HAP-1 (cell line): ENCODE results near the gene EDARADD.
"Not testable (repeated sequence)": the region's sequence is repeated elsewhere in the genome, so short reads cannot be mapped to it uniquely, and the experiment has no call there.

Experiments used
- DNase-seq, 2 experiments: peaks; one replicate each; pipeline ENCODE4 v3.0.0-alpha.2; 2016 to 2020; ENCODE audit warnings: low spot score in 2 of 2
- H3K27me3 ChIP-seq: fragments of 250-450 bp; sonication (Bioruptor Pico); 2 replicates; pipeline ENCODE4 v1.5.1; 2020; ENCODE audit warnings: low read depth, mild to moderate bottlenecking, moderate library complexity
- H3K36me3 ChIP-seq: fragments of 250-450 bp; sonication (Bioruptor Pico); replicated peaks from 2 replicates; pipeline ENCODE4 v1.5.1; 2020; ENCODE audit warnings: mild to moderate bottlenecking
- H3K4me1 ChIP-seq: fragments of 250-450 bp; sonication (Bioruptor Pico); 2 replicates; pipeline ENCODE4 v1.5.1; 2020; ENCODE audit warnings: mild to moderate bottlenecking
- H3K4me3 ChIP-seq: fragments of 250-450 bp; sonication (Bioruptor Pico); 2 replicates; pipeline ENCODE4 v1.5.1; 2020; ENCODE audit warnings: mild to moderate bottlenecking, moderate library complexity
- H3K9me3 ChIP-seq: fragments of 250-450 bp; sonication (Bioruptor Pico); 2 replicates; pipeline ENCODE4 v1.5.1; 2020; ENCODE audit warnings: mild to moderate bottlenecking, moderate library complexity
- in situ Hi-C: fragments of 300-500 bp; cut with MboI; formaldehyde crosslinking; loops from 3 replicates; pipeline ENCODE4 v1.14.3; 2020; ENCODE audit warnings: low sequenced_read_pairs, inconsistent platforms, mixed read lengths

Gene EDARADD

DNA sequence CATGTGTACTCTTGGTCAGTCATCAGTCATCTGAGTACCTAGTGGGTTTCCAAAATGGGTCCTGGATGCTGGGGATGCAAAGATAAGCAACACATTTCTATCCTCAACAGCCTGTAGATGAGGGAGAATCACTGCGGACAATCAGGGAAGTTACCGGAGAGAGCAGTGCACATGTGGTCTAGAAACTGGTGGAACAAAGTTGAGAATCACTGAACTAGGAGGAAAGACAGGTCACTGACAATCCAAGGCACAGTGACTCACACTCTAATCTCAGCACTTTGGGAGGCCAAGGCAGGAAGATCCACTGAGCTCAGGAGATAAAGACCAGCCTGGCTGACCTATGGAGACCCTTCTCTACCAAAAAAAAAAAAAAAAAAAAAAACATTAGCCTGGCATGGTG lies 98.3 kb downstream of the EDARADD start:
- no peak for DNase-seq
- H3K36me3 ChIP-seq: no peaks in the 10 kb centered on the region
- no peaks in the 10 kb centered on the region for H3K9me3 ChIP-seq
- H3K4me3 ChIP-seq: no peak overlapping the region
- no peaks in the 10 kb centered on the region for H3K27me3 ChIP-seq
- no peaks in the 10 kb centered on the region; the same call in 1 of the 2 replicates for H3K4me1 ChIP-seq
- in situ Hi-C loops: loop anchor here (5.0 kb wide), 1 partner anchor 380 kb away; no protein-coding TSS in a partner anchor

DNA sequence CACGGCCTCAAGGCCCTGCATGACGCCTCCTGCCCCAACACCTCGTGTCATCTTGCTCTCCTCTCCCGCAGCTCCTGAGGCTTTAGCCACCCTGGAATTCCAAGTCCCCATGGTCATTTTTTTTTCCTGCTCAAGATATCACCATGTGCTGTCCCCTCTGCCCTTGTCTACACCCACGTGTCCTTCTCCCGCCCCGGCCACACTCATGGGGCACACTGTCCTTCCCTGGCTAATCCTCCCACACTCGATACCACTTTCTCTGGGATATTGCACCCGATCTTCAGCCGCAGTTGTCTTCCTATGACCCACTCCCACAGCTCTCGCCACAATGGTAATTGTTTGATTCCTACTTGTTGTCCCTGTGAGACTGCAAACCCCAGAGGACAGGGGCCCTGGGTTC lies 100.0 kb downstream of the EDARADD start:
- no peaks in the 10 kb centered on the region for H3K36me3 ChIP-seq
- no peaks in the 10 kb centered on the region for H3K27me3 ChIP-seq
- in situ Hi-C loops: loop anchor here (5.0 kb wide), 1 partner anchor 382 kb away; no protein-coding TSS in a partner anchor
- no peak for DNase-seq
- no peaks in the 10 kb centered on the region for H3K9me3 ChIP-seq
- H3K4me3 ChIP-seq: no peak overlapping the region
- no peaks in the 10 kb centered on the region; the same call in 1 of the 2 replicates for H3K4me1 ChIP-seq

DNA sequence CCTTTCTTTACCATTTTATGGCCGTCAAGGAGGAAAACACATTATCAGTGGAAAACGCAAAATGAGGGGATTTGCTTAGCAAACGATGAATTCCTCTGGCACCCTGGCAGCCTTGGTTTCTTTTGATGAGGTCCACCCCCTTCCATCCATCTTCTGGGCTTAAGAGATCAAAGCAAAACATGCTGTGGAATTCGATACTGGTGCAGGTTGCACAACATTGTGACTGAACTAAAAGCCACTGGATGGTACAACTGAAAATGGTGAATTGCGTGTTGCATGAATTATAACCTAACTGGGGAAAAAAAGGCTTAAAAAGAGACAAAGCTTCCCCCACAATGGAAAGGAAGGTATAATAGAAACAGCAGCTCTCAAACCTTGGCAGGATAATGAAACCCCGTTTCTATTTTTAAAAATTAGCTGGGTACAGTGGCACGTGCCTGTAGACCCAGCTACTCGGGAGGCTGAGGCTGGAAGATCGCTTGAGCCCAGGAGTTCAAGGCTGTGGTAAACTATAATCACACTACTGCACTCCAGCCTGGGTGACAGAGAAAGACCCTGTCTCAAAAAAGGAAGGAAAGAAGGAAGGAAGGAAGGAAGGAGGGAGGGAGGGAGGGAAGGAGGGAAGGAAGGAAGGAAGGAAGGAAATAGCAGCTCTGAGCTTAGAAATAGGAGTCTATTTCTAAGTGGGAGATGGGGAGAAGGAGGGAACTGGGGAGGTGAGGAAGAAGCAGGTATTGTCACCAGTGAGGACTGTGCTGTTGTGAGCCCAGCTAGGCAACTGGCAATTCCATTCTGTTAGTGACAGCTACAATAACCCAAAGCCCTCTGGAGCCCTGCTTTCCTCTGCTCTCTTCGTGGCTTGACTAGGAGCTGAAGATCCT lies 100.7 kb downstream of the EDARADD start:
- in situ Hi-C loops: loop anchor here (5.0 kb wide), 1 partner anchor 383 kb away; no protein-coding TSS in a partner anchor

DNA sequence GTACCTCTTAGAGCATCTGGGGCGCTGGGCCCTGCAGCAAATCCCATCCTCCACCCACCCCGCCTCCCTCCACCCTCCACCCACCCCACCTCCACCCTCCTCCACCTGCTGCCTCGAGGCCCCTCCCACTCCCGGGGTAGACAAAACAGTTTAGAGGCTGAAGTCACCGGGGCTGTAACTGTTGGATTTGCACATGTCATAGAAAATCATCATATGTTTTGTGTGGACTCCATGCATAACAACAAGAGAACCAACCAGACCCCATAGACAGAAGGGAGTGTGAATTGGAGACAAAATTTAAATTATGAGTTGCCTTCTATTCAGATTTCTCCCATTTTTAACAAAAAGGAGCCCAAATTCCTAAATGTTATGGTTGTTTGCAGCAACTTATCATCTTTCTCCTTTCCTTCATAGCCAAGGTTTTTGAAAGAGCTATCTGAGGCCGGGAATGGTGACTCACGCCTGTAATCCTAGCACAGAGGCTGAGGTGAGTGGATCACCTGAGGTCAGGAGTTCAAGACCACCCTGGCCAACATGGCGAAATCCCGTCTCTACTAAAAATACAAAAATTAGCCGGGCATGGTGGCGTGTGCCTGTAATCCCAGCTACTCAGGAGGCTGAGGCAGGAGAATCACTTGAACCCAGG lies 101.5 kb downstream of the EDARADD start:
- in situ Hi-C loops: no loop called here
- H3K9me3 ChIP-seq: no peaks in the 10 kb centered on the region
- DNase-seq: peak in 1 of 2 experiments; percentile 49
- H3K4me1 ChIP-seq: no peaks in the 10 kb centered on the region; the same call in 1 of the 2 replicates
- H3K36me3 ChIP-seq: no peaks in the 10 kb centered on the region
- no peaks in the 10 kb centered on the region for H3K27me3 ChIP-seq
- H3K4me3 ChIP-seq: no peak overlapping the region

More for the DNA sequence above, 100.7 kb downstream of the EDARADD start:
- Histone ChIP-seq H3K36me3 (no peaks in the 10 kb centered on the region), H3K4me3 (no peak overlapping the region), H3K9me3 (no peaks in the 10 kb centered on the region), H3K27me3 (no peaks in the 10 kb centered on the region), H3K4me1 (no peaks in the 10 kb centered on the region; the same call in 1 of the 2 replicates)
- no peak for DNase-seq

DNA sequence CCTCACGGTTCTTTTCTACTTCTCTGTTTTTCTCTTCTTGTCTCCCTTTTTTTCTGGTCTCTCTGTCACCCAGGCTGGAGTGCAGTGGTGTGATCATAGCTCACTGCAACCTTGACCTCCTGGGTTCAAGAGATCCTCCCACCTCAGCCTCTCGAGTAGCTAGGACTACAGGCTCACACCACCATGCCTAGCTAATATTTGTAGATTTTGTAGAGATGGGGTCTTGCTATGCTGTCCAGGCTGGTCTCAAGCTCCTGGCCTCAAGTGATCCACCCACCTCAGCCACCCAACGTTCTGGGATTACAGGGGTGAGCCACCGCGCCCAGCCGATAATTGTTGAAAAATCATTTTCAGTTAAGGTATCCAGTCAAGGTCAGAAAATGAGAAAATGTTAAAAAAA lies 103.8 kb downstream of the EDARADD start:
- no peak overlapping the region for H3K4me3 ChIP-seq
- no peaks in the 10 kb centered on the region for H3K9me3 ChIP-seq
- in situ Hi-C loops: no loop called here
- no peaks in the 10 kb centered on the region for H3K27me3 ChIP-seq
- no peaks in the 10 kb centered on the region; the same call in 1 of the 2 replicates for H3K4me1 ChIP-seq
- no peak for DNase-seq
- no peaks in the 10 kb centered on the region for H3K36me3 ChIP-seq

DNA sequence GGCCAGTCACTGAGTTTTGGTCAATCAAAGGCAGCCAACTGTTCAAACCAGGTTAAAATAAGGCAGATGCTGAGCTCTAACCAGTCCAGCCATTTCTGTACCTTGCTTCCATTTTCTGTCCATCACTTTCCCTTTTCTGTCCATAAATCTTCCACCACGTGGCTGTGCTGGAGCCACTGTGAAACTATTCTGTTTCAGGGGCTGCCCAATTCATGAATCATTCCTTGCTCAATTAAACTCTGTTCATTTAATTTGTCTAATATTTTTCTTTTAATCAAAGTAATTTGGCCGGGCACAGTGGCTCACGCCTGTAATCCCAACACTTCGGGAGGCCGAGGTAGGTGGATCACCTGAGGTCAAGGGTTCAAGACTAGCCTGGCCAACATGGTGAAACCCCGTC lies 107.0 kb downstream of the EDARADD start:
- no peaks in the 10 kb centered on the region for H3K27me3 ChIP-seq
- H3K9me3 ChIP-seq: no peaks in the 10 kb centered on the region
- DNase-seq: no peak
- in situ Hi-C loops: no loop called here
- H3K4me1 ChIP-seq: peaks cover 4% of the 10 kb centered on the region
- H3K4me3 ChIP-seq: no peak overlapping the region
- H3K36me3 ChIP-seq: no peaks in the 10 kb centered on the region

DNA sequence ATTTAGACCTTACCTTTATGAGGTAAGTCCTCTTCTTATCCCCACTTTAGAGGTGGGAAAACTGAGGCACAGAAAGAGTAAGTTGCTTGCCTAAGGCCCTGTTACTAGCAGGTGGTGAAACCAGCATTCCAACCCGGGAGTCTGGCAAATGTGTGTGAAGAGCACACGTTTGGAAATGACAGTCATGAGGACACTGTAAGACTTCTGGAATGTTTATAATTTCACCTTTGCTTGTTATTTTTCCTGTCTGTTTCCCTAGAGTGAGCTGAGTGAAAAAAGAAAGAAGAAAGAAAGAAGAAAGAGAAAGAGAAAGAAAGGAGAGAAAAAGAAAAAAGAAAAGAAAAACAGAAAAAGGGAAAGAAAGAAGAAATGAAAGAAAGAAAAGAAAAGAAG lies 108.5 kb downstream of the EDARADD start:
- no peaks in the 10 kb centered on the region for H3K36me3 ChIP-seq
- DNase-seq: no peak
- H3K4me3 ChIP-seq: no peak overlapping the region
- peaks cover 4% of the 10 kb centered on the region for H3K4me1 ChIP-seq
- in situ Hi-C loops: no loop called here
- H3K27me3 ChIP-seq: no peaks in the 10 kb centered on the region
- H3K9me3 ChIP-seq: no peaks in the 10 kb centered on the region

DNA sequence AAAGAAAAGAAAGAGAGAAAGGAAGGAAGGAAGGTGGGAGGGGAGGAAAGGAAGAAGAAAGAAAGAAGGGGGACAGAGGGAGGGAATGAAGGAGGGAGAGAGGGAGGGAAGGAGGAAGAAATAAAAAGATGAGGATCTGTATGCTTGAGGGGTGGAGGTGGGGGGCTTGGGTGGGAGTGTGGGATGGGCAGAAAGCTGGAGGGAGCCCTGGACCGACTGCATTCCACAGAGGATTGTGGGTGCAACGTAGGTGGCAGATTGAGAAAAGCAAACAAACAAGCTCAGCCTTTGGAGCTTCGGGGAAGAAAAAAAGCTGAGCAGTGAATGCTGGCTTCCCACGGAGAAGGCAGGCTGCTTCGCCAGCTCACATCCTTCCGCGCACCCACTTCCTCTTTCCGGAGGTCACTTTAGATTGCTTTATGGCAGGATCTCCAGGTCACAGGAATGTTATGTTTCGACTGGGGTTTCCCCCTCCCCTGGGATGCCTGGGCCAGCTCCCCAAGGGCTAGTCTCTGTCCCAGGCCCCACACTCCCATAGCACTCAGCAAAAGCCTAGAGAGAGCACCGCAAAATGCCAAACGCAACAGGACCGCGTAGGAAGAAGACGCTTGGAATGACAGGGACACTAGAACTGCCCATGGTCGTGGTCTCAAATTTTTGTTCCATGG lies 109.0 kb downstream of the EDARADD start:
- H3K9me3 ChIP-seq: no peaks in the 10 kb centered on the region
- H3K36me3 ChIP-seq: no peaks in the 10 kb centered on the region
- in situ Hi-C loops: no loop called here
- DNase-seq: peak in 1 of 2 experiments; percentile 36
- H3K4me3 ChIP-seq: no peak overlapping the region
- peaks cover 4% of the 10 kb centered on the region for H3K4me1 ChIP-seq
- H3K27me3 ChIP-seq: no peaks in the 10 kb centered on the region

DNA sequence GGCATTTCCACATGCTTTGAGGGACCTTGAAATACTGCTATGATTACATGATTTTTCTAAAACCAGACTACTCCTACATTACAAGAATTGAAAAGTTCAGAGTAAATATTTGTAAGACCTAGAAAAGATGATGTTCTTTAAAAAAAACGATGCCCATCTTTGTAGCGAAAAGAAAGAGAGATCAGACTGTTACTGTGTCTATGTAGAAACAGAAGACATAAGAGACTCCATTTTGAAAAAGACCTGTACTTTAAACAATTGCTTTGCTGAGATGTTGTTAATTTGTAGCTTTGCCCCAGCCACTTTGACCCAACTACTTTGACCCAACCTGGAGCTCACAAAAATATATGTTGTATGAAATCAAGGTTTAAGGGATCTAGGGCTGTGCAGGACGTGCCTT lies 110.3 kb downstream of the EDARADD start:
- H3K9me3 ChIP-seq, H3K36me3 ChIP-seq, H3K27me3 ChIP-seq, H3K4me3 ChIP-seq, H3K4me1 ChIP-seq, in situ Hi-C loops, DNase-seq: not testable (repeated sequence)

DNA sequence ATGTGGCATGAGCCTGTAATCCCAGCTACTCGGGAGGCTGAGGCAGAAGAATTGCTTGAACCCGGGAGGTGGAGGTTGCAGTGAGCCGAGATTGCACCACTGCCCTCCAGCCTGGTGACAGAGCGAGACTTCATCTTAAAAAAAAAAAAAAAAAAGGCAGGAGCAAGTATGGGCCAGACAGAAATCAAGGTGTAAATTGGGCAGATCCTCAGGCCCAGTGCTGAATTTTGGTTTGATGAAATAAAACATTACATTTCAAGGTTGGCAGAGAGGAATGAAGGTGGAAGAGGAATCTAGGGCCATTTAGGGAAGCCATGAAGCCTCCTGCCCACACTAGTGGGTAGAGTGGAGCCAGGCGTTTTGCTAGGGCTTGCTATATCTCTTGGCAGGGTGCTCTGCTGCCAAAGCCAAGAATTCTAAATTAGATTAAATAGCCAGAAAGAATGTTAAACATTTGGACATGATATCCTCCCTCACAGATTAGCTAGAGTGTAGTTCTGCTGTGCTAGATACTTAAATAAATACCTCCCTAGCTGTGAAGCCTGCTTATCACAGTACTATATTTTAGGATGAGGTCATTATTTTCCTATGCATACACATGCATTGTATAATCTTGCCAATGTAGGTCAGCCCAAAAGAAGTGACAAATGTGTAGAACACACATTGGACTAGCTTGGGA lies 113.1 kb downstream of the EDARADD start:
- no peak for DNase-seq
- Histone ChIP-seq H3K4me1 (peaks cover 4% of the 10 kb centered on the region), H3K4me3 (no peak overlapping the region), H3K27me3 (no peaks in the 10 kb centered on the region), H3K9me3 (no peaks in the 10 kb centered on the region), H3K36me3 (no peaks in the 10 kb centered on the region)
- in situ Hi-C loops: no loop called here

DNA sequence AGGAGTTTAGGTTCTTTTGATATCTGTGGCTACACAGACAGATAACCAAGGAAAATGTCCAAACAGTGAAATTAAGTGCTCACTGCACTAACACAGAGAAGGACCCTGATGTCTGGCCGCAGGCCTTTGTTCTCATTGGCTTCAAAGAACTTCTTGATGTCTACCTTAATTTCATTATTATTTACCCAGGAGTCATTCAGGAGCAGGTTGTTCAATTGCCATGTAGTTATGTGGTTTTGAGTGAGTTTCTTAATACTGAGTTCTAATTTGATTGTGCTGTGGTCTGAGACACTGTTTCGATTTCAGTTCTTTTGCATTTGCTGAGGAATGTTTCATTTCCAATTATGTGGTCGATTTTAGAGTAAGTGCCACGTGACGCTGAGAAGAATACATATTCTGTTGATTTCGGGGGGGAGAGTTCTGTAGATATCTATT lies 114.5 kb downstream of the EDARADD start:
- H3K27me3 ChIP-seq: no peaks in the 10 kb centered on the region
- no peaks in the 10 kb centered on the region for H3K9me3 ChIP-seq
- no peaks in the 10 kb centered on the region for H3K36me3 ChIP-seq
- DNase-seq: no peak
- no peaks in the 10 kb centered on the region for H3K4me1 ChIP-seq
- H3K4me3 ChIP-seq: no peak overlapping the region
- in situ Hi-C loops: no loop called here

DNA sequence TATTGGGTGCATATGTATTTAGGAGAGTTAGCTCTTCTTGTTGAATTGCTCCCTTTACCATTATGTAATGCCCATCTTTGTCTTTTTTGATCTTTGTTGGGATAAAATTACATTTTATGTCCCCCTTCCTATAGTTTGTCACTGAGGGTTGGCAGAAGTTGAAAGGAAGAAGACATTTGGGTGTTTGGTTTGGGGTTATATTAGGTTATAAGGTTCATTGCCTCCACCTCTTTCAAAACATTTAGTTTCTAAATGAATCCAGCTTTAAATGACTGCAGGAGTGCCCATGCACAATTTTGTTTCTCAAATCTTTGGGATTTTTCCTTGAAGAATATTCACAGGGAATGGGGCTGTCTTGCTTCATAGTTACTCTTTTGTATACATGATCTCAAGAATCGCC lies 115.1 kb downstream of the EDARADD start:
- no peak overlapping the region for H3K4me3 ChIP-seq

DNA sequence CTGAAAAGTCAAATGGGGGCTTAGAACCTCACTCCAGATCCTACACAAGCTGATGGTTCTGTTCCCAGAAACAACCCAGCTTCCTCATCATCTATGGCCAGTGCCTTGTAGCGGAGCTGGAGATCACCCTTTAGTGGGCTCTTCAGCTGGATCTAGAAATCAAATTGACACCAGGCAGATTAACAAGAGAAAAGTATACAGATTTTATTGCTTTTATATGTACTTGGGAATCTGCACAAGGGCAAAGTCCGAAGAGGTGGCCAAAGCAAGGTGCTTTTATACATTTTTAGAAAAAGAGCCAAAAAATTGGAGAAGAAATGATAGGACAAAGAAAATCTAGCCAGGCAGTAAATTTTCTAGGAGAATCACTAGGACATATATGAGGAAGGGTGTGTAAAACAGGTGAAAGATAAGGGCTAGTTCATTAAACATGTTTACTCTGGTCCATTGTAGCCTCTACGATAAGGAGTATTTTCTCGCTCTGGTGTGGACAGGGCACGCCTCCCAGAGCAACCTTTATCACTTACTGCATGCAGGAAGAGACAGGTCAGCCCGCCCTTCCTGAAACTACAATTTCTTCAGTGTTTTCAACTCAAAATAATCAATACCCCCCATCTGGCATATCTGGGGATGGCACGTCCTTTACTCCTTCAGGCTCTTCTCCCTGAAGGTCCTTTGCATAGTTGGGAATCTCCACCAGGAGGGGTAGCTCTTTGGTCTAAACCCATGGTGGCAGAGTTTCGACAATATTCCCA lies 115.7 kb downstream of the EDARADD start:
- no peak for DNase-seq
- Histone ChIP-seq H3K36me3 (no peaks in the 10 kb centered on the region), H3K27me3 (no peaks in the 10 kb centered on the region), H3K4me3 (no peak overlapping the region), H3K4me1 (no peaks in the 10 kb centered on the region), H3K9me3 (no peaks in the 10 kb centered on the region)
- in situ Hi-C loops: no loop called here

More for the DNA sequence above, 115.1 kb downstream of the EDARADD start:
- no peaks in the 10 kb centered on the region for H3K4me1 ChIP-seq
- no peak for DNase-seq
- no peaks in the 10 kb centered on the region for H3K27me3 ChIP-seq
- H3K9me3 ChIP-seq: no peaks in the 10 kb centered on the region
- in situ Hi-C loops: no loop called here
- H3K36me3 ChIP-seq: no peaks in the 10 kb centered on the region
